ENCODE data around the gene ANKDD1A.

The ANKDD1A gene

GRCh38 chr15:64875641-64876223 lies 36.0 kb upstream of the ANKDD1A start:
- no peak overlapping the region for H3K23ac ChIP-seq (ENCODE audit: low read length)
- no CpG with 5 or more reads among the region's 3 CpGs for whole genome bisulfite sequencing (ENCODE audit: extremely low coverage, insufficient coverage, insufficient read length)

GRCh38 chr15:64877435-64877834 lies 34.3 kb upstream of the ANKDD1A start:
- Histone ChIP-seq H3K18ac (ENCODE audit: low read length) (no peak overlapping the region), H3K27ac (ENCODE audit: low read depth, low read length) (no peak overlapping the region), H3K27me3 (ENCODE audit: insufficient read depth, low read length) (no peaks in the 10 kb centered on the region), H3K4me3 (ENCODE audit: low read depth, low read length) (no peak overlapping the region), H2BK12ac (ENCODE audit: low read length) (no peak overlapping the region), H4K91ac (ENCODE audit: low read depth, low read length) (no peak overlapping the region), H2AK5ac (ENCODE audit: low read length) (no peak overlapping the region), H3K79me2 (ENCODE audit: control insufficient read depth, insufficient read depth, low read length, poor library complexity) (no peaks in the 10 kb centered on the region), H3K14ac (ENCODE audit: low read length) (no peak overlapping the region), H2AFZ (ENCODE audit: insufficient read depth, low read length, poor library complexity) (no peak overlapping the region), H3K4ac (ENCODE audit: low read depth, low read length) (no peak overlapping the region), H3K4me2 (ENCODE audit: low read length) (no peak overlapping the region), H3K36me3 (ENCODE audit: control insufficient read depth in 1 of 2, insufficient read depth in 2 of 2, low read length in 2 of 2) (no peaks in the 10 kb centered on the region), H3K4me1 (ENCODE audit: control insufficient read depth in 1 of 2, insufficient read depth in 2 of 2, low read length in 2 of 2) (peaks cover 0 to 7% of the 10 kb centered on the region in 2 experiments), H3K23ac (ENCODE audit: low read length) (no peak overlapping the region), H3K79me1 (ENCODE audit: low read length) (peaks cover 4% of the 10 kb centered on the region), H2BK5ac (ENCODE audit: low read depth, low read length, poor library complexity) (no peak overlapping the region), H3K9me3 (ENCODE audit: insufficient read depth, low read depth, low read length) (no peaks in the 10 kb centered on the region), H4K8ac (ENCODE audit: low read depth, low read length) (no peak overlapping the region), H4K12ac (ENCODE audit: low read depth, low read length) (no peak overlapping the region), H3K9ac (ENCODE audit: low read length) (peak overlapping the region; percentile 23), H2BK120ac (ENCODE audit: insufficient read depth, low read length, poor library complexity) (no peak overlapping the region)
- DNase-seq: no peak
- no CpG with 5 or more reads among the region's 3 CpGs for WGBS (ENCODE audit: extremely low coverage, insufficient coverage, insufficient read length)

More at GRCh38 chr15:64875641-64876223, 36.0 kb upstream of the ANKDD1A start:
- Histone ChIP-seq H3K9ac (ENCODE audit: low read length) (no peak overlapping the region), H3K4ac (ENCODE audit: low read depth, low read length) (no peak overlapping the region), H3K4me2 (ENCODE audit: low read length) (no peak overlapping the region), H4K91ac (ENCODE audit: low read depth, low read length) (no peak overlapping the region), H3K4me1 (ENCODE audit: control insufficient read depth in 1 of 2, insufficient read depth in 2 of 2, low read length in 2 of 2) (peaks cover 0 to 7% of the 10 kb centered on the region in 2 experiments), H4K8ac (ENCODE audit: low read depth, low read length) (no peak overlapping the region), H4K12ac (ENCODE audit: low read depth, low read length) (no peak overlapping the region), H3K27ac (ENCODE audit: low read depth, low read length) (no peak overlapping the region), H3K9me3 (ENCODE audit: insufficient read depth, low read depth, low read length) (no peaks in the 10 kb centered on the region), H3K36me3 (ENCODE audit: control insufficient read depth in 1 of 2, insufficient read depth in 2 of 2, low read length in 2 of 2) (no peaks in the 10 kb centered on the region), H2BK120ac (ENCODE audit: insufficient read depth, low read length, poor library complexity) (no peak overlapping the region), H3K18ac (ENCODE audit: low read length) (no peak overlapping the region), H2AFZ (ENCODE audit: insufficient read depth, low read length, poor library complexity) (no peak overlapping the region), H2BK5ac (ENCODE audit: low read depth, low read length, poor library complexity) (no peak overlapping the region), H3K4me3 (ENCODE audit: low read depth, low read length) (no peak overlapping the region), H3K79me1 (ENCODE audit: low read length) (peaks cover 4% of the 10 kb centered on the region), H3K79me2 (ENCODE audit: control insufficient read depth, insufficient read depth, low read length, poor library complexity) (no peaks in the 10 kb centered on the region), H2BK12ac (ENCODE audit: low read length) (no peak overlapping the region), H3K27me3 (ENCODE audit: insufficient read depth, low read length) (no peaks in the 10 kb centered on the region), H2AK5ac (ENCODE audit: low read length) (no peak overlapping the region), H3K14ac (ENCODE audit: low read length) (no peak overlapping the region)
- no peak for DNase-seq

GRCh38 chr15:64878705-64879104 lies 33.0 kb upstream of the ANKDD1A start:
- Histone ChIP-seq H4K12ac (ENCODE audit: low read depth, low read length) (no peak overlapping the region), H3K14ac (ENCODE audit: low read length) (no peak overlapping the region), H3K4me2 (ENCODE audit: low read length) (no peak overlapping the region), H2BK120ac (ENCODE audit: insufficient read depth, low read length, poor library complexity) (no peak overlapping the region), H3K9ac (ENCODE audit: low read length) (no peak overlapping the region), H2AFZ (ENCODE audit: insufficient read depth, low read length, poor library complexity) (no peak overlapping the region), H3K18ac (ENCODE audit: low read length) (no peak overlapping the region), H3K79me1 (ENCODE audit: low read length) (peaks cover under 1% of the 10 kb centered on the region), H4K8ac (ENCODE audit: low read depth, low read length) (no peak overlapping the region), H3K4ac (ENCODE audit: low read depth, low read length) (no peak overlapping the region), H3K4me1 (ENCODE audit: control insufficient read depth in 1 of 2, insufficient read depth in 2 of 2, low read length in 2 of 2) (peaks cover 2 to 7% of the 10 kb centered on the region in 2 experiments), H3K27me3 (ENCODE audit: insufficient read depth, low read length) (no peaks in the 10 kb centered on the region), H2BK12ac (ENCODE audit: low read length) (no peak overlapping the region), H3K36me3 (ENCODE audit: control insufficient read depth in 1 of 2, insufficient read depth in 2 of 2, low read length in 2 of 2) (no peaks in the 10 kb centered on the region), H3K79me2 (ENCODE audit: control insufficient read depth, insufficient read depth, low read length, poor library complexity) (no peaks in the 10 kb centered on the region), H4K91ac (ENCODE audit: low read depth, low read length) (no peak overlapping the region), H2BK5ac (ENCODE audit: low read depth, low read length, poor library complexity) (no peak overlapping the region), H3K4me3 (ENCODE audit: low read depth, low read length) (no peak overlapping the region), H3K9me3 (ENCODE audit: insufficient read depth, low read depth, low read length) (no peaks in the 10 kb centered on the region), H3K23ac (ENCODE audit: low read length) (no peak overlapping the region), H3K27ac (ENCODE audit: low read depth, low read length) (no peak overlapping the region), H2AK5ac (ENCODE audit: low read length) (no peak overlapping the region)
- no peak for DNase-seq
- WGBS (ENCODE audit: extremely low coverage, insufficient coverage, insufficient read length): no CpG with 5 or more reads among the region's 8 CpGs

GRCh38 chr15:64883100-64883581 lies 28.6 kb upstream of the ANKDD1A start:
- H3K9ac ChIP-seq (ENCODE audit: low read length): no peak overlapping the region
- H2BK12ac ChIP-seq (ENCODE audit: low read length): no peak overlapping the region
- no peaks in the 10 kb centered on the region for H3K79me2 ChIP-seq (ENCODE audit: control insufficient read depth, insufficient read depth, low read length, poor library complexity)
- WGBS (ENCODE audit: extremely low coverage, insufficient coverage, insufficient read length): no CpG with 5 or more reads among the region's 5 CpGs
- H4K91ac ChIP-seq (ENCODE audit: low read depth, low read length): no peak overlapping the region
- H3K18ac ChIP-seq (ENCODE audit: low read length): no peak overlapping the region
- peaks cover 2% of the 10 kb centered on the region for H3K79me1 ChIP-seq (ENCODE audit: low read length)
- H3K23ac ChIP-seq (ENCODE audit: low read length): no peak overlapping the region
- no peak overlapping the region for H3K4me2 ChIP-seq (ENCODE audit: low read length)
- H3K4ac ChIP-seq (ENCODE audit: low read depth, low read length): no peak overlapping the region
- no peak overlapping the region for H4K8ac ChIP-seq (ENCODE audit: low read depth, low read length)
- no peak overlapping the region for H3K27ac ChIP-seq (ENCODE audit: low read depth, low read length)
- H3K9me3 ChIP-seq (ENCODE audit: insufficient read depth, low read depth, low read length): no peaks in the 10 kb centered on the region
- H3K4me1 ChIP-seq (ENCODE audit: control insufficient read depth in 1 of 2, insufficient read depth in 2 of 2, low read length in 2 of 2): peaks cover 3 to 8% of the 10 kb centered on the region in 2 experiments
- H3K4me3 ChIP-seq (ENCODE audit: low read depth, low read length): no peak overlapping the region
- no peak overlapping the region for H2AFZ ChIP-seq (ENCODE audit: insufficient read depth, low read length, poor library complexity)
- DNase-seq: peak in 1 of 2 donors; percentile 36
- no peak overlapping the region for H4K12ac ChIP-seq (ENCODE audit: low read depth, low read length)
- no peak overlapping the region for H2BK5ac ChIP-seq (ENCODE audit: low read depth, low read length, poor library complexity)
- H3K14ac ChIP-seq (ENCODE audit: low read length): no peak overlapping the region
- H3K36me3 ChIP-seq (ENCODE audit: control insufficient read depth in 1 of 2, insufficient read depth in 2 of 2, low read length in 2 of 2): no peaks in the 10 kb centered on the region
- no peak overlapping the region for H2AK5ac ChIP-seq (ENCODE audit: low read length)
- H3K27me3 ChIP-seq (ENCODE audit: insufficient read depth, low read length): no peaks in the 10 kb centered on the region
- H2BK120ac ChIP-seq (ENCODE audit: insufficient read depth, low read length, poor library complexity): no peak overlapping the region
